K562 (cell line): ENCODE data around the gene PDCD1.

Experiments
- CGGBP1 ChIP-seq: fragments of 250-450 bp; sonication (Bioruptor Pico); IDR thresholded peaks from 2 replicates; pipeline ENCODE4 v1.9.0; 2021; ENCODE audit warnings: mild to moderate bottlenecking
- CREBBP ChIP-seq: IDR thresholded peaks from one replicate; pipeline ENCODE4 v1.6.1; 2012; ENCODE audit warnings: low read depth, mild to moderate bottlenecking, control low read depth, inconsistent platforms, low read length
- CTCF ChIP-seq, 3 experiments: IDR thresholded peaks in 2 of 3; conservative IDR thresholded peaks in 1 of 3; 2 replicates each; pipeline ENCODE4 v1.5.1; 2011 to 2012; ENCODE audit warnings: low read length in 3 of 3, mild to moderate bottlenecking in 3 of 3, control low read depth in 2 of 3, improper control_type of control experiment in 1 of 3, inconsistent platforms in 1 of 3, low read depth in 1 of 3, mixed read lengths in 1 of 3, moderate library complexity in 1 of 3; ENCODE audit not compliant: insufficient read depth in 2 of 3
- CUX1 ChIP-seq: fragments of 200-800 bp; sonication (Bioruptor generic); IDR thresholded peaks from 2 replicates; pipeline ENCODE4 v1.6.1; 2016; ENCODE audit warnings: missing genetic modification characterization, missing compliant biosample characterization
- EZH2 ChIP-seq: IDR thresholded peaks from 2 replicates; pipeline ENCODE4 v1.6.1; 2012; ENCODE audit warnings: low read depth, mild to moderate bottlenecking, inconsistent platforms, low read length, borderline replicate concordance
- GTF2E2 ChIP-seq: fragments of 200-800 bp; sonication (Bioruptor generic); IDR thresholded peaks from 2 replicates; pipeline ENCODE4 v1.6.1; 2016; ENCODE audit warnings: missing genetic modification characterization, missing compliant biosample characterization
- HINFP ChIP-seq: fragments of 450-650 bp; conservative IDR thresholded peaks from 2 replicates; pipeline ENCODE4 v1.6.1; 2016; ENCODE audit warnings: missing genetic modification characterization, low read depth, mild to moderate bottlenecking, control low read depth, missing compliant biosample characterization
- HNRNPK ChIP-seq: fragments of 200-400 bp; formaldehyde crosslinking; IDR thresholded peaks from one replicate; pipeline ENCODE4 v1.6.1; 2018; ENCODE audit warnings: mild to moderate bottlenecking, low read depth, low read length; ENCODE audit not compliant: poor library complexity, severe bottlenecking
- MAFK ChIP-seq: IDR thresholded peaks from 2 replicates; pipeline ENCODE4 v1.6.1; 2011; ENCODE audit warnings: low read length, improper control_type of control experiment
- MNT ChIP-seq, 2 experiments: fragments of 450-650 bp; conservative IDR thresholded peaks; 2 replicates each; pipeline ENCODE4 v1.6.1; 2017; ENCODE audit warnings: mild to moderate bottlenecking in 2 of 2, moderate library complexity in 2 of 2
- PKNOX1 ChIP-seq: fragments of 450-650 bp; IDR thresholded peaks from 2 replicates; pipeline ENCODE4 v1.6.1; 2016
- RFX1 ChIP-seq: fragments of 450-650 bp; IDR thresholded peaks from 2 replicates; pipeline ENCODE4 v1.6.1; 2016; ENCODE audit warnings: mild to moderate bottlenecking, moderate library complexity
- SP1 ChIP-seq: sonication (generic); formaldehyde crosslinking; IDR thresholded peaks from 2 replicates; pipeline ENCODE4 v1.8.1; 2022; ENCODE audit warnings: mild to moderate bottlenecking, missing genetic modification reagents
- ZNF232 ChIP-seq: sonication (generic); formaldehyde crosslinking; IDR thresholded peaks from 2 replicates; pipeline ENCODE4 v1.8.0; 2022; ENCODE audit warnings: mild to moderate bottlenecking, missing genetic modification reagents

- no peak for TF ChIP-seq PKNOX1
- no peak for TF ChIP-seq MAFK
- TF ChIP-seq HINFP = no peak
- no peak for TF ChIP-seq EZH2
- no peak for TF ChIP-seq MNT (conservative IDR thresholded peaks at IDR 0.05)
- TF ChIP-seq CREBBP = no peak
- no peak for TF ChIP-seq SP1 (CRISPR knock-in tag)
- no peak for TF ChIP-seq HNRNPK
- TF ChIP-seq GTF2E2 = no peak
- no peak for TF ChIP-seq ZNF232 (CRISPR knock-in tag)
- TF ChIP-seq CGGBP1 = no peak
- no peak for TF ChIP-seq CTCF (IDR thresholded peaks at IDR 0.05 in 2 of 3, conservative IDR thresholded peaks at IDR 0.05 in 1 of 3; ENCODE audit: insufficient read depth in 2 of 3, low read depth in 1 of 3, low read length in 3 of 3)
- TF ChIP-seq CUX1 (CRISPR knock-in tag) = no peak
- TF ChIP-seq RFX1 = no peak
Observed at GRCh38 chr2:241865416-241865956, 6.8 kb upstream of the PDCD1 start.
